Activated T-cell treated with anti-CD3 and anti-CD28 coated beads, Interleukin-2, amount 50 U/mL, for 72 hours (primary cell): ENCODE results near the gene DCPS. TPM values are rescaled to one million over a fixed set of nuclear protein-coding genes. Genes with fewer than 3 reads are reported as not detected.
"Not testable (repeated sequence)": the region's sequence is repeated elsewhere in the genome, so short reads cannot be mapped to it uniquely, and the experiment has no call there.

ENCODE experiments used
- ATAC-seq, 2 donors: fragments of 150-1000 bp; cut with Tn5 transposase; replicated peaks in 1 of 2; 2 replicates each; pipeline ENCODE4 v1.10.0; 2021; ENCODE audit warnings: moderate library complexity in 2 of 2, mild to moderate bottlenecking in 1 of 2
- DNase-seq, 2 donors: peaks; one replicate each; pipeline ENCODE4 v3.0.0; 2021 to 2022; ENCODE audit warnings: mixed read lengths in 1 of 2
- H3K27ac Mint-ChIP-seq: one replicate; pipeline ENCODE4 v1.8.0; 2022; ENCODE audit warnings: mild to moderate bottlenecking, moderate library complexity, mixed read lengths
- H3K27me3 Mint-ChIP-seq: one replicate; pipeline ENCODE4 v1.8.0; 2022; ENCODE audit warnings: low read depth, mixed read lengths
- H3K36me3 Mint-ChIP-seq, 2 donors: one replicate each; pipeline ENCODE4 v1.8.0; 2022; ENCODE audit warnings: mixed read lengths in 2 of 2, mild to moderate bottlenecking in 1 of 2; ENCODE audit not compliant: insufficient read depth in 2 of 2
- H3K4me1 Mint-ChIP-seq: one replicate; pipeline ENCODE4 v1.8.0; 2022; ENCODE audit warnings: low read depth, mixed read lengths
- H3K4me3 Mint-ChIP-seq, 2 donors: one replicate each; pipeline ENCODE4 v1.8.0; 2022; ENCODE audit warnings: mild to moderate bottlenecking in 2 of 2, mixed read lengths in 2 of 2, moderate library complexity in 2 of 2
- H3K9me3 Mint-ChIP-seq, 2 donors: one replicate each; pipeline ENCODE4 v1.8.0; 2022; ENCODE audit warnings: mixed read lengths in 2 of 2
- total RNA-seq, 2 donors: library from RNA; stranded (reverse); gene quantifications; one replicate each; pipeline ENCODE4 v1.2.3, GENCODE V29; 2022

Gene DCPS
- total RNA-seq, 2 donors from 2014 or later: 33.9 to 37.7 TPM

- DNase-seq, H3K4me1 Mint-ChIP-seq, H3K27ac Mint-ChIP-seq, H3K4me3 Mint-ChIP-seq, H3K27me3 Mint-ChIP-seq, ATAC-seq, H3K9me3 Mint-ChIP-seq, H3K36me3 Mint-ChIP-seq: not testable (repeated sequence)
Observed at GRCh38 chr11:126394634-126395072, 90.8 kb downstream of the DCPS start.

Other genes starting within 250 kb of the DCPS start
- 1 to 10 TPM; 1.3 to 1.9 TPM for gene CDON, start 241.2 kb upstream of the DCPS start, total RNA-seq
- 10 to 100 TPM; 38.7 to 41.4 TPM for gene RPUSD4, start 92.4 kb upstream of the DCPS start, total RNA-seq
- gene FAM118B, start 92.3 kb upstream of the DCPS start, total RNA-seq: 10 to 100 TPM; 11.1 to 13.2 TPM
- 100 to 1,000 TPM; 118 to 136 TPM for gene SRPRA, start 35.2 kb upstream of the DCPS start, total RNA-seq
- gene FOXRED1, start 34.9 kb upstream of the DCPS start, total RNA-seq: 10 to 100 TPM; 35.0 to 51.9 TPM
- 10 to 100 TPM; 14.0 to 15.2 TPM for gene TIRAP, start 21.0 kb upstream of the DCPS start, total RNA-seq
- 10 to 100 TPM; 10.9 to 12.1 TPM for gene ST3GAL4, start 51.6 kb downstream of the DCPS start, total RNA-seq